Hepatocyte (in vitro differentiated cells): ENCODE data around the gene ZMAT3. TPM values are rescaled to one million over a fixed set of nuclear protein-coding genes. Genes with fewer than 3 reads are reported as not detected.
"Not testable (repeated sequence)": the region's sequence is repeated elsewhere in the genome, so short reads cannot be mapped to it uniquely, and the experiment has no call there.

Experiments
- DNase-seq: peaks from one replicate; pipeline ENCODE4 v3.0.0-alpha.2; 2016; ENCODE audit warnings: low spot score
- H2AFZ ChIP-seq: fragments of 200-600 bp; sonication (generic); 2 replicates; pipeline ENCODE4 v1.6.0; 2016; ENCODE audit warnings: antibody characterized with exemption, mild to moderate bottlenecking
- H3K27ac ChIP-seq: fragments of 200-600 bp; sonication (generic); 2 replicates; pipeline ENCODE4 v1.5.1; 2016; ENCODE audit warnings: mild to moderate bottlenecking
- H3K27me3 ChIP-seq: fragments of 200-600 bp; sonication (generic); 2 replicates; pipeline ENCODE4 v1.6.1; 2016
- H3K36me3 ChIP-seq: fragments of 200-600 bp; sonication (generic); replicated peaks from 2 replicates; pipeline ENCODE4 v1.5.1; 2016; ENCODE audit warnings: low read depth; ENCODE audit not compliant: insufficient read depth
- H3K4me1 ChIP-seq: fragments of 200-600 bp; sonication (generic); 2 replicates; pipeline ENCODE4 v1.5.1; 2016; ENCODE audit warnings: mild to moderate bottlenecking, moderate library complexity; ENCODE audit not compliant: insufficient read depth
- H3K4me2 ChIP-seq: fragments of 200-600 bp; sonication (generic); 2 replicates; pipeline ENCODE4 v1.6.0; 2016
- H3K4me3 ChIP-seq: fragments of 200-600 bp; sonication (generic); 2 replicates; pipeline ENCODE4 v1.5.1; 2016; ENCODE audit warnings: mild to moderate bottlenecking
- H3K79me2 ChIP-seq: fragments of 200-600 bp; sonication (generic); 2 replicates; pipeline ENCODE4 v1.6.0; 2017; ENCODE audit warnings: mild to moderate bottlenecking
- H3K9me2 ChIP-seq: fragments of 200-600 bp; sonication (generic); replicated peaks from 2 replicates; pipeline ENCODE4 v1.6.0; 2017; ENCODE audit warnings: mild to moderate bottlenecking; ENCODE audit not compliant: insufficient read depth
- H3K9me3 ChIP-seq: fragments of 200-600 bp; sonication (generic); 2 replicates; pipeline ENCODE4 v1.5.1; 2016; ENCODE audit warnings: low read depth, mild to moderate bottlenecking
- H4K20me1 ChIP-seq: fragments of 200-600 bp; sonication (generic); 2 replicates; pipeline ENCODE4 v1.6.0; 2016; ENCODE audit warnings: mild to moderate bottlenecking; ENCODE audit not compliant: insufficient read depth, poor library complexity, severe bottlenecking
- EZH2 ChIP-seq: fragments of 200-600 bp; sonication (generic); IDR thresholded peaks from 2 replicates; pipeline ENCODE4 v1.6.1; 2016; ENCODE audit warnings: antibody characterized with exemption, mild to moderate bottlenecking, borderline replicate concordance
- EZH2phosphoT487 ChIP-seq: fragments of 200-600 bp; sonication (generic); IDR thresholded peaks from one replicate; pipeline ENCODE4 v1.6.1; 2018; ENCODE audit warnings: antibody characterized with exemption, mild to moderate bottlenecking, low read depth, moderate library complexity; ENCODE audit not compliant: unreplicated experiment, severe bottlenecking
- WGBS: methylation state at CpG from one replicate; pipeline ENCODE4 v1.1.6; 2016; ENCODE audit warnings: low lambda C conversion rate; ENCODE audit errors: missing lambda C conversion rate; 5-methylcytosine and 5-hydroxymethylcytosine counted together
- polyA plus RNA-seq: library from polyadenylated mRNA; unstranded; fragments of >200 nt; fragmentation: Nextera tagmentation; extraction: Ambion mirVana; gene quantifications from 2 replicates; pipeline ENCODE4 v1.2.1, GENCODE V29; 2016
- total RNA-seq: library from RNA; depleted of rRNA; stranded (reverse); fragments of >200 nt; gene quantifications from 2 replicates; pipeline ENCODE4 v1.2.3, GENCODE V29; 2014
- TF ChIP-seq, protein P1 (sequence below): fragments of 200-600 bp; sonication (generic); IDR thresholded peaks from 2 replicates; pipeline ENCODE4 v1.5.1; 2016; ENCODE audit warnings: antibody characterized with exemption, mild to moderate bottlenecking; ENCODE audit not compliant: poor library complexity

Gene ZMAT3, protein sequence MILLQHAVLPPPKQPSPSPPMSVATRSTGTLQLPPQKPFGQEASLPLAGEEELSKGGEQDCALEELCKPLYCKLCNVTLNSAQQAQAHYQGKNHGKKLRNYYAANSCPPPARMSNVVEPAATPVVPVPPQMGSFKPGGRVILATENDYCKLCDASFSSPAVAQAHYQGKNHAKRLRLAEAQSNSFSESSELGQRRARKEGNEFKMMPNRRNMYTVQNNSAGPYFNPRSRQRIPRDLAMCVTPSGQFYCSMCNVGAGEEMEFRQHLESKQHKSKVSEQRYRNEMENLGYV
- 21.4 and 24.0 TPM in 2 replicates for total RNA-seq
- 17.9 and 18.8 TPM in 2 replicates for polyA plus RNA-seq

DNA sequence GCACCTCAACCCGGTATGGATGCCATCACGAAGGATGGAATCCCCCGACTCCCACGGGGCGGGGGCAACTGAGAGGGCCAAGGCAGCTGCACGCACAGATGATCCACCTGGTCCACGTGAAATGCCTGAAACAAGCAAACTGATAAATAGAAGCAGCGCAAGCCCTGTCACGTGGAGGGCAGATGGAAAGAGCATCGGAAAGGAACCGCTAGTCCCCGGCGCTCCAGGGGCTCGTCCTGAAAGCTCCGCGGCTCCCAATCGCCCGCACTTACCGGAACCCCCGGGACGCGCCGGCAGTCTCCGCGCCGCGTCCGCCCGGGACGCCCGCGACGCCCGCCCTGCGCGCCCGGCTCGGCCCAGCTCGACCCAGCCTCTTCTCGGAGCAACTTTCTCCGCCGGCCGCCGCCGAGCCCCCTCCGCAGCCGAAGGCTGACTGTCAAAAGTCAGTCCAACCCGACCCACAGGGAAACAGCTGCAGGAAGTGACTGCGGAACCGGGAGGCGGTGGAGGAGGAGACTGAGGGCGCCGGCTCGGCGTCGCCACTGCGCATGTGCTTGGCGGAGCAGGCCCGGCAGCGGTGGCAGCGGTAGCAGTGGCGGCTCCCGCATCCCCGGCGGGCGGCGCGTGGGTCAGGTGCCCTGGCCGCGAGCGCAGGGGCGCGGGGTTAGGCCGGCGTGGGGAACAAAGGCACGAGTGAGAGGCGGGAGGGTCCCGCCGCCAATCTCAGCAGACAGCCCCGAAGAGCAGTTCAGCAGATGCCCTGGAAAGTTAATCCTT lies at the start of gene ZMAT3:
Gene ZMAT3, minus strand, starts transcription at position 487 of the 777 bp plus-strand sequence. CDS start 4,057 bp downstream, outside the sequence.
- Histone ChIP-seq H3K36me3 (no peaks in the 10 kb centered on the region), H2AFZ (peak within 1 kb of the TSS; percentile 99), H3K9me2 (no peaks in the 10 kb centered on the region), H3K9me3 (no peaks in the 10 kb centered on the region), H3K4me3 (peak within 1 kb of the TSS; percentile 93), H3K27ac (peak within 1 kb of the TSS; percentile 94), H4K20me1 (no peaks in the 10 kb centered on the region), H3K79me2 (peaks cover 41% of the 10 kb centered on the region), H3K4me1 (peaks cover 7% of the 10 kb centered on the region), H3K4me2 (peak within 1 kb of the TSS; percentile 93), H3K27me3 (no peaks in the 10 kb centered on the region)
- TF ChIP-seq EZH2phosphoT487 (no peak), EZH2 (no peak)
- TF ChIP-seq, protein P1, sequence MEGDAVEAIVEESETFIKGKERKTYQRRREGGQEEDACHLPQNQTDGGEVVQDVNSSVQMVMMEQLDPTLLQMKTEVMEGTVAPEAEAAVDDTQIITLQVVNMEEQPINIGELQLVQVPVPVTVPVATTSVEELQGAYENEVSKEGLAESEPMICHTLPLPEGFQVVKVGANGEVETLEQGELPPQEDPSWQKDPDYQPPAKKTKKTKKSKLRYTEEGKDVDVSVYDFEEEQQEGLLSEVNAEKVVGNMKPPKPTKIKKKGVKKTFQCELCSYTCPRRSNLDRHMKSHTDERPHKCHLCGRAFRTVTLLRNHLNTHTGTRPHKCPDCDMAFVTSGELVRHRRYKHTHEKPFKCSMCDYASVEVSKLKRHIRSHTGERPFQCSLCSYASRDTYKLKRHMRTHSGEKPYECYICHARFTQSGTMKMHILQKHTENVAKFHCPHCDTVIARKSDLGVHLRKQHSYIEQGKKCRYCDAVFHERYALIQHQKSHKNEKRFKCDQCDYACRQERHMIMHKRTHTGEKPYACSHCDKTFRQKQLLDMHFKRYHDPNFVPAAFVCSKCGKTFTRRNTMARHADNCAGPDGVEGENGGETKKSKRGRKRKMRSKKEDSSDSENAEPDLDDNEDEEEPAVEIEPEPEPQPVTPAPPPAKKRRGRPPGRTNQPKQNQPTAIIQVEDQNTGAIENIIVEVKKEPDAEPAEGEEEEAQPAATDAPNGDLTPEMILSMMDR = no peak
- DNase-seq = peak; percentile 90
- WGBS = under 1% methylated on average over 79 of the region's 80 CpGs

DNA sequence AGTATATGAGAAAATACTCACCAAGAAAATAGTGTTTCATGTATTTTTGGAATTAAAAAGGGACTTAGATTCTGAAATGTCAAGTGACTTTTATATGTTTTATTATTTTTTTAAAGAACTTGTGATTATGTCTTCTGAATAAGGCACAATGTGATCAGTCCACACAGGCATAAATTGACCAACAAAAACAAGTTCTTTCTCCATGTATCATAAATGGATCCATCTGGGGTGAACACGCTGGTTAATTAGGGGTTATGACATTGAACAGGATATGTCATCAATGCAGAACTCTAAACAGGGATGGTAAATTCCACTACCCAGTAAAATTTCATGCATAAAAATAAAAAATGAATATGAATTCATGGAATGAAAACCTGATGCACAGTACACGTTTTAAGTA lies 45.2 kb upstream of the ZMAT3 start:
- no peaks in the 10 kb centered on the region for H3K36me3 ChIP-seq
- H3K9me2 ChIP-seq = no peaks in the 10 kb centered on the region
- H3K27me3 ChIP-seq = no peaks in the 10 kb centered on the region
- H4K20me1 ChIP-seq = no peaks in the 10 kb centered on the region
- no peak overlapping the region for H3K4me2 ChIP-seq
- DNase-seq = no peak
- H2AFZ ChIP-seq = no peak overlapping the region
- no peaks in the 10 kb centered on the region for H3K4me1 ChIP-seq
- WGBS = 70% methylated on average over 2 of the region's 2 CpGs
- H3K79me2 ChIP-seq = no peaks in the 10 kb centered on the region
- no peak overlapping the region for H3K4me3 ChIP-seq
- H3K9me3 ChIP-seq = no peaks in the 10 kb centered on the region
- TF ChIP-seq EZH2phosphoT487 (no peak), EZH2 (no peak)
- TF ChIP-seq, protein P1 = no peak
- H3K27ac ChIP-seq = no peak overlapping the region

DNA sequence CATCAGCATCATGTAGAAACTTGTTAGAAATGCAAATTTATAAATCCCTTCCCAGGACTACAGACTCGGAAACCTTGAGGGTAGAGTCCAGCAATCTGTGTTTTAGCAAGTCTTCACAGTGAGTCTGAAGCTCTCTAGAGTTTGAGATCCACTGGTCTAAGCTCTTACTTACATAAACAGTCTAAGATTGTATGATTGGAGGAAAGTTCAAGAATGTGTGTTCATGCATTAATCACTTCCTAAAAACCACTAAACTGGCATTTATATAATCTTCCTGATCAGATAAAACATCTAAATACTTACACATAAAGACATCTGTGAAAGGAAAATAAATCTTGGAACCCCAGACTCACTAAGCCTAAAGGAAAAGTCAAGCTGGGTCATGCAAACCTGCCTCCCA lies 43.8 kb upstream of the ZMAT3 start:
- H3K36me3 ChIP-seq, H2AFZ ChIP-seq, DNase-seq, H3K79me2 ChIP-seq, H3K4me2 ChIP-seq, H4K20me1 ChIP-seq, H3K9me3 ChIP-seq, H3K27me3 ChIP-seq, H3K4me1 ChIP-seq, H3K27ac ChIP-seq, H3K4me3 ChIP-seq, H3K9me2 ChIP-seq: not testable (repeated sequence)
- WGBS = 65% methylated on average over 1 of the region's 1 CpG

DNA sequence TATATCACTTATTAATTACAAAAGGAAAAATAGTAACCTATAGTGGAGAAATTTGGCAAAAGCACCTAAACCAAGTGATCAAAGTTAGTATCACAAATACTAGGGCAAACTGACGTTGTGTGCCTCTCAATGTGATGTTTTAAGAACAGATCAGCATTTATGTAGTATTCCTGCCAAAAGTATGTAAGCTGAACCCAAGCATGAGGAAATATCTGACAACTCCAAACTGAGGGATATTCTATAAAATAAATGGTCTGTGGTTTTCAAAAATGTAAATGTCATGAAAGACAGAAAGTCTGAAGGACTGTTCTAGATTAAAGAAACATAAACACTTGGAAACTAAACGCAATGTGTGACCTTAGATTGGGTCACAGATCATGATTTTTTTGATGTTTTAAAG lies 42.3 kb upstream of the ZMAT3 start:
- Histone ChIP-seq H3K79me2 (no peaks in the 10 kb centered on the region), H3K4me2 (no peak overlapping the region), H3K4me3 (no peak overlapping the region), H3K9me3 (no peaks in the 10 kb centered on the region), H3K27me3 (no peaks in the 10 kb centered on the region), H2AFZ (no peak overlapping the region), H4K20me1 (no peaks in the 10 kb centered on the region), H3K27ac (no peak overlapping the region), H3K9me2 (no peaks in the 10 kb centered on the region), H3K36me3 (no peaks in the 10 kb centered on the region), H3K4me1 (no peaks in the 10 kb centered on the region)
- TF ChIP-seq, protein P1 = no peak
- TF ChIP-seq EZH2 (no peak), EZH2phosphoT487 (no peak)
- DNase-seq = no peak
- WGBS = 44% methylated on average over 2 of the region's 2 CpGs
